HEK293 (cell line): ENCODE results near the gene NOS1.

Source experiments
- BCL11B ChIP-seq: fragments of 450-650 bp; formaldehyde crosslinking; IDR thresholded peaks from 2 replicates; pipeline ENCODE4 v1.5.1; 2016; ENCODE audit warnings: low read depth, missing biosample characterization, missing genetic modification characterization
- SCRT1 ChIP-seq: fragments of 450-650 bp; formaldehyde crosslinking; IDR thresholded peaks from 2 replicates; pipeline ENCODE4 v1.5.1; 2016; ENCODE audit warnings: missing biosample characterization, missing genetic modification characterization, borderline replicate concordance
- ZFHX2 ChIP-seq: fragments of 450-650 bp; formaldehyde crosslinking; conservative IDR thresholded peaks from 2 replicates; pipeline ENCODE4 v1.5.1; 2016; ENCODE audit warnings: missing biosample characterization, missing genetic modification characterization
- ZNF121 ChIP-seq: fragments of 450-650 bp; formaldehyde crosslinking; IDR thresholded peaks from 2 replicates; pipeline ENCODE4 v1.5.1; 2016; ENCODE audit warnings: missing biosample characterization, missing genetic modification characterization
- ZNF24 ChIP-seq: fragments of 450-650 bp; formaldehyde crosslinking; IDR thresholded peaks from 2 replicates; pipeline ENCODE4 v1.5.1; 2016; ENCODE audit warnings: missing biosample characterization, missing genetic modification characterization
- ZNF350 ChIP-seq: fragments of 450-650 bp; formaldehyde crosslinking; IDR thresholded peaks from 2 replicates; pipeline ENCODE4 v1.5.0; 2017; ENCODE audit warnings: missing biosample characterization, mild to moderate bottlenecking, missing genetic modification characterization
- TF ChIP-seq, protein P1 (sequence below): fragments of 450-650 bp; formaldehyde crosslinking; IDR thresholded peaks from 2 replicates; pipeline ENCODE4 v1.5.1; 2016; ENCODE audit warnings: missing biosample characterization, missing genetic modification characterization, borderline replicate concordance
- TF ChIP-seq, protein P2 (sequence below): fragments of 450-650 bp; formaldehyde crosslinking; IDR thresholded peaks from 2 replicates; pipeline ENCODE4 v1.5.1; 2016; ENCODE audit warnings: missing biosample characterization, missing genetic modification characterization
- TF ChIP-seq, protein P3 (sequence below): fragments of 450-650 bp; formaldehyde crosslinking; IDR thresholded peaks from 2 replicates; pipeline ENCODE4 v1.5.1; 2016; ENCODE audit warnings: missing biosample characterization, missing genetic modification characterization
- TF ChIP-seq, protein P4 (sequence below): fragments of 450-650 bp; formaldehyde crosslinking; IDR thresholded peaks from 2 replicates; pipeline ENCODE4 v1.5.1; 2017; ENCODE audit warnings: missing biosample characterization, missing genetic modification characterization

DNA sequence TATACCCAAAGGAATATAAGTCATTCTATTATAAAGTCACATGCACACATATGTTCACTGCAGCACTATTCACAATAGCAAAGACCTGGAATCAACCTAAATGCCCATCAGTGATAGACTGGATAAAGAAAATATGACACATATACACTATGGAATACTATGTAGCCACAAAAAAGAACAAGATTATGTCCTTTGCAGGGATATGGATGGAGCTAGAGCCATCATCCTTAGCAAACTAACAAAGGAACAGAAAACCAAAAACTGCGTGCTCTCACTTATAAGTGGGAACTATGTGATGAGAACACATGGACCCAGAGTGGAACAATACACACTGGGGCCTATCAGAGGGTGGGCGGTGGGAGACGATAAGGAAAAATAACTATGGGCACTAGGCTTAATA, 192.4 kb downstream of the NOS1 start:
- TF ChIP-seq, protein P1, sequence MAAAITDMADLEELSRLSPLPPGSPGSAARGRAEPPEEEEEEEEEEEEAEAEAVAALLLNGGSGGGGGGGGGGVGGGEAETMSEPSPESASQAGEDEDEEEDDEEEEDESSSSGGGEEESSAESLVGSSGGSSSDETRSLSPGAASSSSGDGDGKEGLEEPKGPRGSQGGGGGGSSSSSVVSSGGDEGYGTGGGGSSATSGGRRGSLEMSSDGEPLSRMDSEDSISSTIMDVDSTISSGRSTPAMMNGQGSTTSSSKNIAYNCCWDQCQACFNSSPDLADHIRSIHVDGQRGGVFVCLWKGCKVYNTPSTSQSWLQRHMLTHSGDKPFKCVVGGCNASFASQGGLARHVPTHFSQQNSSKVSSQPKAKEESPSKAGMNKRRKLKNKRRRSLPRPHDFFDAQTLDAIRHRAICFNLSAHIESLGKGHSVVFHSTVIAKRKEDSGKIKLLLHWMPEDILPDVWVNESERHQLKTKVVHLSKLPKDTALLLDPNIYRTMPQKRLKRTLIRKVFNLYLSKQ (tag by site-specific recombination): no peak
- TF ChIP-seq, protein P2, sequence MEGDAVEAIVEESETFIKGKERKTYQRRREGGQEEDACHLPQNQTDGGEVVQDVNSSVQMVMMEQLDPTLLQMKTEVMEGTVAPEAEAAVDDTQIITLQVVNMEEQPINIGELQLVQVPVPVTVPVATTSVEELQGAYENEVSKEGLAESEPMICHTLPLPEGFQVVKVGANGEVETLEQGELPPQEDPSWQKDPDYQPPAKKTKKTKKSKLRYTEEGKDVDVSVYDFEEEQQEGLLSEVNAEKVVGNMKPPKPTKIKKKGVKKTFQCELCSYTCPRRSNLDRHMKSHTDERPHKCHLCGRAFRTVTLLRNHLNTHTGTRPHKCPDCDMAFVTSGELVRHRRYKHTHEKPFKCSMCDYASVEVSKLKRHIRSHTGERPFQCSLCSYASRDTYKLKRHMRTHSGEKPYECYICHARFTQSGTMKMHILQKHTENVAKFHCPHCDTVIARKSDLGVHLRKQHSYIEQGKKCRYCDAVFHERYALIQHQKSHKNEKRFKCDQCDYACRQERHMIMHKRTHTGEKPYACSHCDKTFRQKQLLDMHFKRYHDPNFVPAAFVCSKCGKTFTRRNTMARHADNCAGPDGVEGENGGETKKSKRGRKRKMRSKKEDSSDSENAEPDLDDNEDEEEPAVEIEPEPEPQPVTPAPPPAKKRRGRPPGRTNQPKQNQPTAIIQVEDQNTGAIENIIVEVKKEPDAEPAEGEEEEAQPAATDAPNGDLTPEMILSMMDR (tag by site-specific recombination): no peak
- TF ChIP-seq ZNF350 (no peak), ZNF121 (tag by site-specific recombination) (no peak), ZFHX2 (tag by site-specific recombination) (no peak), ZNF24 (no peak), BCL11B (tag by site-specific recombination) (no peak), SCRT1 (tag by site-specific recombination) (no peak)
- TF ChIP-seq, protein P3, sequence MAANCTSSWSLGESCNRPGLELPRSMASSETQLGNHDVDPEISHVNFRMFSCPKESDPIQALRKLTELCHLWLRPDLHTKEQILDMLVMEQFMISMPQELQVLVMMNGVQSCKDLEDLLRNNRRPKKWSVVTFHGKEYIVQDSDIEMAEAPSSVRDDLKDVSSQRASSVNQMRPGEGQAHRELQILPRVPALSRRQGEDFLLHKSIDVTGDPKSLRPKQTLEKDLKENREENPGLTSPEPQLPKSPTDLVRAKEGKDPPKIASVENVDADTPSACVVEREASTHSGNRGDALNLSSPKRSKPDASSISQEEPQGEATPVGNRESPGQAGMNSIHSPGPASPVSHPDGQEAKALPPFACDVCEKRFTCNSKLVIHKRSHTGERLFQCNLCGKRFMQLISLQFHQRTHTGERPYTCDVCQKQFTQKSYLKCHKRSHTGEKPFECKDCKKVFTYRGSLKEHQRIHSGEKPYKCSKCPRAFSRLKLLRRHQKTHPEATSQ (tag by site-specific recombination): no peak
- TF ChIP-seq, protein P4, sequence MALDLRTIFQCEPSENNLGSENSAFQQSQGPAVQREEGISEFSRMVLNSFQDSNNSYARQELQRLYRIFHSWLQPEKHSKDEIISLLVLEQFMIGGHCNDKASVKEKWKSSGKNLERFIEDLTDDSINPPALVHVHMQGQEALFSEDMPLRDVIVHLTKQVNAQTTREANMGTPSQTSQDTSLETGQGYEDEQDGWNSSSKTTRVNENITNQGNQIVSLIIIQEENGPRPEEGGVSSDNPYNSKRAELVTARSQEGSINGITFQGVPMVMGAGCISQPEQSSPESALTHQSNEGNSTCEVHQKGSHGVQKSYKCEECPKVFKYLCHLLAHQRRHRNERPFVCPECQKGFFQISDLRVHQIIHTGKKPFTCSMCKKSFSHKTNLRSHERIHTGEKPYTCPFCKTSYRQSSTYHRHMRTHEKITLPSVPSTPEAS (tag by site-specific recombination): no peak
